Gastrocnemius medialis (tissue), 4 donors: ENCODE measurements around the gene ZPBP.

Experiments
- POLR2A ChIP-seq, 2 donors: fragments of 450-650 bp; IDR thresholded peaks; one replicate each; pipeline ENCODE4 v1.6.1; 2017; ENCODE audit warnings: antibody characterized with exemption in 2 of 2, mild to moderate bottlenecking in 2 of 2, moderate library complexity in 2 of 2
- TF ChIP-seq, protein P1 (sequence below), 5 experiments: fragments of 450-650 bp in 3 of 5; fragments of 200-600 bp in 2 of 5; sonication (generic) in 2 of 5; IDR thresholded peaks in 4 of 5; conservative IDR thresholded peaks in 1 of 5; 1 replicate in 4 of 5; 2 replicates in 1 of 5; pipeline ENCODE4 v1.5.1; 2016 to 2019; ENCODE audit warnings: antibody characterized with exemption in 5 of 5, mild to moderate bottlenecking in 3 of 5, moderate library complexity in 3 of 5

DNA sequence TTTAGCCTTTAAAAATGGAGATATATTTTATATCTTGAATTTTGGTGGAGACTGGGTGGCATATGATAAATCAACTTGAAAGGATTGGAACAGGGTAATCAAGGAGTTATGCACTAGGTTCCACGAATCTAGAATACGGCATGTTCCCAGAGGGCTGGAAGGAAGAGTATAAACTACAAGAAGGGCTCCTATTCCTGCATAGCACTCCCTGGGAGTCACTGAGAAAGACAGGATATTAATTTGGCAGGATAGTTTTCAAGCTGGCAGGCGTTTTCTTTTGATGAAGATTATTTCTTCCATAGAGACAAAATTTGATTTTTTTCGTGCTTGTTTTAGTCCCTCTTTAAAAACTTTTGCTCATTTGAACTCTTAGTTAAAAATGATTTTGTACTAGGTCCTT, 199.9 kb downstream of the ZPBP start:
- TF ChIP-seq, protein P1, sequence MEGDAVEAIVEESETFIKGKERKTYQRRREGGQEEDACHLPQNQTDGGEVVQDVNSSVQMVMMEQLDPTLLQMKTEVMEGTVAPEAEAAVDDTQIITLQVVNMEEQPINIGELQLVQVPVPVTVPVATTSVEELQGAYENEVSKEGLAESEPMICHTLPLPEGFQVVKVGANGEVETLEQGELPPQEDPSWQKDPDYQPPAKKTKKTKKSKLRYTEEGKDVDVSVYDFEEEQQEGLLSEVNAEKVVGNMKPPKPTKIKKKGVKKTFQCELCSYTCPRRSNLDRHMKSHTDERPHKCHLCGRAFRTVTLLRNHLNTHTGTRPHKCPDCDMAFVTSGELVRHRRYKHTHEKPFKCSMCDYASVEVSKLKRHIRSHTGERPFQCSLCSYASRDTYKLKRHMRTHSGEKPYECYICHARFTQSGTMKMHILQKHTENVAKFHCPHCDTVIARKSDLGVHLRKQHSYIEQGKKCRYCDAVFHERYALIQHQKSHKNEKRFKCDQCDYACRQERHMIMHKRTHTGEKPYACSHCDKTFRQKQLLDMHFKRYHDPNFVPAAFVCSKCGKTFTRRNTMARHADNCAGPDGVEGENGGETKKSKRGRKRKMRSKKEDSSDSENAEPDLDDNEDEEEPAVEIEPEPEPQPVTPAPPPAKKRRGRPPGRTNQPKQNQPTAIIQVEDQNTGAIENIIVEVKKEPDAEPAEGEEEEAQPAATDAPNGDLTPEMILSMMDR (IDR thresholded peaks at IDR 0.05 in 4 of 5, conservative IDR thresholded peaks at IDR 0.05 in 1 of 5) = no peak
- TF ChIP-seq POLR2A (IDR thresholded peaks at IDR 0.05) = no peak
